Measurements from ENCODE around the gene RASGRP3.

DNA sequence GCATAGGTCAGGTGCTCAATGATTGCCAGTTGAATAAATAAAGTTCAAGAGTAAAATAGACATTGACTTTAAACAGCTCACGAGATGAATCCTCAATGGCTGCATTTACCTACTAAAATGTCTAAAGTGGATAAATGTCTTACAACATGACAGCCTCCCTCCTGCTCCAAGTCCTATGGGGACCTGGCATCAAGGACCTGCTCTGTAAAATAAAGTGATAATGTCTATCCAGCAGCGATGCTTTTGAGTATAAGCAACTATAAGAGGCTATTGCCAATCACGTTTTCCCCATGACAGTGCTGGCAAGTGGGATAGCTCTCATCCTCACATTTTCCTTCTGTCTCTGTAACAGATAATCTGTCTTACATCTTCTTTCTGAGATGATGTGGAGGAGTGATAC lies 37.0 kb downstream of the RASGRP3 start:
- TF ChIP-seq, protein P1, sequence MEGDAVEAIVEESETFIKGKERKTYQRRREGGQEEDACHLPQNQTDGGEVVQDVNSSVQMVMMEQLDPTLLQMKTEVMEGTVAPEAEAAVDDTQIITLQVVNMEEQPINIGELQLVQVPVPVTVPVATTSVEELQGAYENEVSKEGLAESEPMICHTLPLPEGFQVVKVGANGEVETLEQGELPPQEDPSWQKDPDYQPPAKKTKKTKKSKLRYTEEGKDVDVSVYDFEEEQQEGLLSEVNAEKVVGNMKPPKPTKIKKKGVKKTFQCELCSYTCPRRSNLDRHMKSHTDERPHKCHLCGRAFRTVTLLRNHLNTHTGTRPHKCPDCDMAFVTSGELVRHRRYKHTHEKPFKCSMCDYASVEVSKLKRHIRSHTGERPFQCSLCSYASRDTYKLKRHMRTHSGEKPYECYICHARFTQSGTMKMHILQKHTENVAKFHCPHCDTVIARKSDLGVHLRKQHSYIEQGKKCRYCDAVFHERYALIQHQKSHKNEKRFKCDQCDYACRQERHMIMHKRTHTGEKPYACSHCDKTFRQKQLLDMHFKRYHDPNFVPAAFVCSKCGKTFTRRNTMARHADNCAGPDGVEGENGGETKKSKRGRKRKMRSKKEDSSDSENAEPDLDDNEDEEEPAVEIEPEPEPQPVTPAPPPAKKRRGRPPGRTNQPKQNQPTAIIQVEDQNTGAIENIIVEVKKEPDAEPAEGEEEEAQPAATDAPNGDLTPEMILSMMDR (conservative IDR thresholded peaks at IDR 0.05), result no peak
- no peak for TF ChIP-seq EZH2 (IDR thresholded peaks at IDR 0.05; ENCODE audit: low read depth)

All from PC-9 (cell line).